Muscle layer of colon (tissue), 2 donors: ENCODE results near the gene LMOD1.

Source experiments
- H3K27ac ChIP-seq: one replicate; pipeline ENCODE4 v1.7.0; 2013; ENCODE audit warnings: low read depth, mild to moderate bottlenecking, low read length, moderate library complexity
- H3K27me3 ChIP-seq, 2 donors: one replicate each; pipeline ENCODE4 v1.7.0; 2013; ENCODE audit warnings: low read length in 2 of 2, mild to moderate bottlenecking in 2 of 2; ENCODE audit not compliant: insufficient read depth in 2 of 2, control insufficient read depth in 1 of 2
- H3K36me3 ChIP-seq: one replicate; pipeline ENCODE4 v1.7.0; 2013; ENCODE audit warnings: mild to moderate bottlenecking, low read length; ENCODE audit not compliant: insufficient read depth
- H3K4me1 ChIP-seq: one replicate; pipeline ENCODE4 v1.7.0; 2013; ENCODE audit warnings: mild to moderate bottlenecking, low read length; ENCODE audit not compliant: insufficient read depth
- H3K4me3 ChIP-seq, 2 donors: one replicate each; pipeline ENCODE4 v1.7.0; 2013; ENCODE audit warnings: low read length in 2 of 2, low read depth in 1 of 2, mild to moderate bottlenecking in 1 of 2, moderate library complexity in 1 of 2
- H3K9ac ChIP-seq: one replicate; pipeline ENCODE4 v1.7.0; 2013; ENCODE audit warnings: low read length
- H3K9me3 ChIP-seq: one replicate; pipeline ENCODE4 v1.7.0; 2013; ENCODE audit warnings: mild to moderate bottlenecking, low read length
- donor health status: abdominal sarcoma.
- donor health status: Adenocarcinoma of cecum.

The LMOD1 gene

GRCh38 chr1:201848230-201848629 is 98.1 kb downstream of the LMOD1 start:
- no peaks in the 10 kb centered on the region for H3K27me3 ChIP-seq
- H3K36me3 ChIP-seq, result peaks cover 48% of the 10 kb centered on the region
- peaks cover 7% of the 10 kb centered on the region for H3K4me1 ChIP-seq
- no peak overlapping the region for H3K27ac ChIP-seq
- H3K9me3 ChIP-seq, result no peaks in the 10 kb centered on the region
- H3K4me3 ChIP-seq, result no peak overlapping the region
- no peak overlapping the region for H3K9ac ChIP-seq

- Histone ChIP-seq H3K9ac (no peak overlapping the region), H3K36me3 (peaks cover 38% of the 10 kb centered on the region), H3K9me3 (no peaks in the 10 kb centered on the region), H3K4me3 (no peak overlapping the region), H3K27me3 (no peaks in the 10 kb centered on the region), H3K27ac (no peak overlapping the region), H3K4me1 (peaks cover 7% of the 10 kb centered on the region)
These were observed 99.2 kb downstream of the LMOD1 start for GRCh38 chr1:201847150-201847549.
